Astrocyte (in vitro differentiated cells and primary cell): ENCODE measurements around the gene SCCPDH. TPM values are rescaled to one million over a fixed set of nuclear protein-coding genes. Genes with fewer than 3 reads are reported as not detected.

Experiments used
- DNase-seq: peaks from one replicate; pipeline ENCODE4 v3.0.0-alpha.2; 2010; ENCODE audit warnings: low read depth
- FAIRE-seq: peaks from 2 replicates; lab custom pipeline; 2011; peaks lifted over from hg19 to GRCh38; lab: Jason Lieb, UNC
- H2AFZ ChIP-seq: 2 replicates; pipeline ENCODE4 v1.6.0; 2012; ENCODE audit warnings: low read depth, low read length, inconsistent platforms
- H3K27ac ChIP-seq: 2 replicates; pipeline ENCODE4 v1.5.1; 2011; ENCODE audit warnings: low read depth, low read length, inconsistent platforms
- H3K27me3 ChIP-seq: 2 replicates; pipeline ENCODE4 v1.6.0; 2011; ENCODE audit warnings: low read length, inconsistent platforms; ENCODE audit not compliant: insufficient read depth
- H3K36me3 ChIP-seq: 2 replicates; pipeline ENCODE4 v1.5.1; 2011; ENCODE audit warnings: low read length, inconsistent platforms; ENCODE audit not compliant: insufficient read depth
- H3K4me1 ChIP-seq: 2 replicates; pipeline ENCODE4 v1.5.1; 2011; ENCODE audit warnings: low read length, inconsistent platforms; ENCODE audit not compliant: insufficient read depth
- H3K4me2 ChIP-seq: 2 replicates; pipeline ENCODE4 v1.6.0; 2012; ENCODE audit warnings: low read length, inconsistent platforms
- H3K4me3 ChIP-seq: 2 replicates; pipeline ENCODE4 v1.5.1; 2011; ENCODE audit warnings: low read depth, mild to moderate bottlenecking, low read length, inconsistent platforms; ENCODE audit not compliant: insufficient read depth
- H3K79me2 ChIP-seq: 2 replicates; pipeline ENCODE4 v1.6.0; 2012; ENCODE audit warnings: mild to moderate bottlenecking, low read length, inconsistent platforms; ENCODE audit not compliant: insufficient read depth
- H3K9ac ChIP-seq: 2 replicates; pipeline ENCODE4 v1.6.0; 2012; ENCODE audit warnings: mild to moderate bottlenecking, low read length, inconsistent platforms
- H3K9me3 ChIP-seq: 2 replicates; pipeline ENCODE4 v1.5.1; 2012; ENCODE audit warnings: low read depth, mild to moderate bottlenecking, low read length, inconsistent platforms; ENCODE audit not compliant: insufficient read depth
- H4K20me1 ChIP-seq: 2 replicates; pipeline ENCODE4 v1.6.0; 2012; ENCODE audit warnings: low read length, inconsistent platforms; ENCODE audit not compliant: insufficient read depth
- H3K27ac Mint-ChIP-seq: one replicate; pipeline ENCODE4 v1.8.0; 2021; ENCODE audit warnings: mild to moderate bottlenecking, mixed read lengths; ENCODE audit not compliant: unreplicated experiment
- H3K27me3 Mint-ChIP-seq: one replicate; pipeline ENCODE4 v1.8.0; 2021; ENCODE audit warnings: low read depth, mixed read lengths; ENCODE audit not compliant: unreplicated experiment
- H3K36me3 Mint-ChIP-seq: one replicate; pipeline ENCODE4 v1.8.0; 2021; ENCODE audit warnings: low read depth, mixed read lengths; ENCODE audit not compliant: unreplicated experiment
- H3K4me1 Mint-ChIP-seq: one replicate; pipeline ENCODE4 v1.8.0; 2021; ENCODE audit warnings: low read depth, mixed read lengths; ENCODE audit not compliant: unreplicated experiment
- H3K4me3 Mint-ChIP-seq: one replicate; pipeline ENCODE4 v1.8.0; 2021; ENCODE audit warnings: mild to moderate bottlenecking, moderate library complexity, mixed read lengths; ENCODE audit not compliant: unreplicated experiment
- H3K9me3 Mint-ChIP-seq: one replicate; pipeline ENCODE4 v1.8.0; 2021; ENCODE audit warnings: mild to moderate bottlenecking, mixed read lengths; ENCODE audit not compliant: unreplicated experiment
- EZH2 ChIP-seq: IDR thresholded peaks from 2 replicates; pipeline ENCODE4 v1.6.1; 2012; ENCODE audit warnings: mild to moderate bottlenecking, low read length, inconsistent platforms; ENCODE audit not compliant: insufficient read depth
- total RNA-seq: library from RNA; stranded (reverse); gene quantifications from 2 replicates; pipeline ENCODE4 v1.2.1, GENCODE V29; 2021
- TF ChIP-seq, protein P1 (sequence below): IDR thresholded peaks from 2 replicates; pipeline ENCODE4 v1.5.1; 2011; ENCODE audit warnings: low read depth, mild to moderate bottlenecking, inconsistent platforms, low read length, moderate library complexity; ENCODE audit not compliant: insufficient read depth

The SCCPDH gene
- total RNA-seq, 1 donor from 2014 or later: 25.0 TPM

DNA sequence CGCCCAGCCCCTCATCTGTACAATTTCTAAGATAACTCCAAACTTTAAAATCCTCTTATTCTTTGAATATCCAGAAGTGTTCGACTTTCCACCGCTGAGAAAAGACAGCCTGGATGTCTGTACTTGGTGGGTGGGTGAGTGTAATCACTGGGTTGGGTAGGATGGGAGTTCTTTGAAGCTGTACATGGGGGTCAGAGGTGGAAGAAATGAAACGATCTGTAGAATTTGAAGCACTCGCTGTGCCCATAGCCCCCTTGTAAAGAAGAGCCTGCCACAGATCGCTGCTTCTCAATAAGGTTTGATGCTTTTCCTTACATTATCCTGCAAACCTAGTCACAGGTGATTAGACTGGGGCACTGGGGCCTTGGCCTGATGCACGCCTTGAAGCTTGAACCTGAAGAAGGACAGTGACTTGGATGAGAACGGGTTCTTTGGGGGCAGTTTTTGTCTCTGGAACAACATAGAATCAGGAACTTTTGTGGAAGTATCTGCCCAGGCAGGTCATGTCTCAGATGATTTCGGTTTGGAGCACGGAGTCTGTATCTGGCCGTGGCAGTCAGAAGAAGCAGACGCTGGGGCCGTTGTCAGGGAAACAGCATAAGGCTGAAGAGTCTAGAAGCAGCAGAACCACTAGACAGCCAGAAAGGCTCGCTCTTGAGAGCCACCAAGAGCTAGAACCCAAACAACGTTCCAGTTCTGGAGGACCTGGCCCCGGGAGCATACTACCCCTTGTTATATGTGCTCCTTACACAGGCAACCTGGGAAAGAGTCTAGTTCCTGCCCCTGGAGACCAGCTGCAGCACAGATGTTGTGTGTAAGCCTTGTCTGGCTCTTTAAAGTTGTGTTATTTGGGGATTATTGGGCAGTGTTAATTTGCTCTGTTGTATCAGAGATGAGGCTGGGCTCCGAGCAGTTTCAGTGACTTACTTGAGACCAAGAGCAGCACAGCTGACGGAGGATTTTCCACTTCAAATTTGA, 45.1 kb upstream of the SCCPDH start:
- FAIRE-seq: no peak
- no peaks in the 10 kb centered on the region for H3K27me3 Mint-ChIP-seq

DNA sequence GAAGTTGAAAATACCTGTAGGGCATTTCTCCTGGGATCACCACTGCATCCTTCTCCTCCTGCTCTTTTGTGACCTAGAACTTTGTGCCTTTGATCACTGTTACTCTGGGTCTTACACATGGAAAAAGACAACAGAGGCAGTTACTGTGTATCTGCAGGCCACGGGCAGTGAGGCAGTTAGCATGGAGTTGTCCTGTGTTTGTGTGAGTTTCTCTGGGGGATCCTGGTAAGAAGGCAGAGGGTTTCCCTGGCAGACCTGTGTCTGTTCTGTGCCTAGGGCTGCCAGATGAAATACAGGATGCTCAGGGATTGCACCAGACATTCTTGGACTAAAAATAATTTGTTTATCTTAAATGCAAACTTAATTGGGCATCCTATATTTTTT, 44.4 kb upstream of the SCCPDH start:
- no peak for DNase-seq
- H3K4me2 ChIP-seq: no peak overlapping the region
- Mint-ChIP-seq H3K9me3 (no peaks in the 10 kb centered on the region), H3K27me3 (no peaks in the 10 kb centered on the region), H3K4me1 (peaks cover 4% of the 10 kb centered on the region), H3K4me3 (no peak overlapping the region), H3K36me3 (no peaks in the 10 kb centered on the region), H3K27ac (no peak overlapping the region)
- TF ChIP-seq, protein P1, sequence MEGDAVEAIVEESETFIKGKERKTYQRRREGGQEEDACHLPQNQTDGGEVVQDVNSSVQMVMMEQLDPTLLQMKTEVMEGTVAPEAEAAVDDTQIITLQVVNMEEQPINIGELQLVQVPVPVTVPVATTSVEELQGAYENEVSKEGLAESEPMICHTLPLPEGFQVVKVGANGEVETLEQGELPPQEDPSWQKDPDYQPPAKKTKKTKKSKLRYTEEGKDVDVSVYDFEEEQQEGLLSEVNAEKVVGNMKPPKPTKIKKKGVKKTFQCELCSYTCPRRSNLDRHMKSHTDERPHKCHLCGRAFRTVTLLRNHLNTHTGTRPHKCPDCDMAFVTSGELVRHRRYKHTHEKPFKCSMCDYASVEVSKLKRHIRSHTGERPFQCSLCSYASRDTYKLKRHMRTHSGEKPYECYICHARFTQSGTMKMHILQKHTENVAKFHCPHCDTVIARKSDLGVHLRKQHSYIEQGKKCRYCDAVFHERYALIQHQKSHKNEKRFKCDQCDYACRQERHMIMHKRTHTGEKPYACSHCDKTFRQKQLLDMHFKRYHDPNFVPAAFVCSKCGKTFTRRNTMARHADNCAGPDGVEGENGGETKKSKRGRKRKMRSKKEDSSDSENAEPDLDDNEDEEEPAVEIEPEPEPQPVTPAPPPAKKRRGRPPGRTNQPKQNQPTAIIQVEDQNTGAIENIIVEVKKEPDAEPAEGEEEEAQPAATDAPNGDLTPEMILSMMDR: no peak
- no peak for TF ChIP-seq EZH2
- no peaks in the 10 kb centered on the region for H3K79me2 ChIP-seq
- H4K20me1 ChIP-seq: no peaks in the 10 kb centered on the region
- H3K9me3 ChIP-seq: no peaks in the 10 kb centered on the region
- no peak overlapping the region for H2AFZ ChIP-seq
- no peak overlapping the region for H3K4me3 ChIP-seq
- no peak overlapping the region for H3K27ac ChIP-seq
- no peaks in the 10 kb centered on the region for H3K27me3 ChIP-seq
- H3K36me3 ChIP-seq: no peaks in the 10 kb centered on the region
- H3K4me1 ChIP-seq: peaks cover 5% of the 10 kb centered on the region
- no peak for FAIRE-seq
- H3K9ac ChIP-seq: no peak overlapping the region

More for the DNA sequence above, 45.1 kb upstream of the SCCPDH start:
- no peaks in the 10 kb centered on the region for H3K9me3 ChIP-seq
- no peak for TF ChIP-seq EZH2
- TF ChIP-seq, protein P1: no peak
- H3K27me3 ChIP-seq: no peaks in the 10 kb centered on the region
- H3K36me3 ChIP-seq: no peaks in the 10 kb centered on the region
- peaks cover 4% of the 10 kb centered on the region for H3K4me1 Mint-ChIP-seq
- H3K36me3 Mint-ChIP-seq: no peaks in the 10 kb centered on the region
- H4K20me1 ChIP-seq: no peaks in the 10 kb centered on the region
- H3K79me2 ChIP-seq: no peaks in the 10 kb centered on the region
- H2AFZ ChIP-seq: no peak overlapping the region
- H3K4me3 ChIP-seq: no peak overlapping the region
- H3K4me3 Mint-ChIP-seq: no peak overlapping the region
- no peak overlapping the region for H3K4me2 ChIP-seq
- peak overlapping the region; percentile 14 for H3K27ac Mint-ChIP-seq
- peaks cover 5% of the 10 kb centered on the region for H3K4me1 ChIP-seq
- no peak overlapping the region for H3K9ac ChIP-seq
- no peak overlapping the region for H3K27ac ChIP-seq
- no peak for DNase-seq
- H3K9me3 Mint-ChIP-seq: no peaks in the 10 kb centered on the region

DNA sequence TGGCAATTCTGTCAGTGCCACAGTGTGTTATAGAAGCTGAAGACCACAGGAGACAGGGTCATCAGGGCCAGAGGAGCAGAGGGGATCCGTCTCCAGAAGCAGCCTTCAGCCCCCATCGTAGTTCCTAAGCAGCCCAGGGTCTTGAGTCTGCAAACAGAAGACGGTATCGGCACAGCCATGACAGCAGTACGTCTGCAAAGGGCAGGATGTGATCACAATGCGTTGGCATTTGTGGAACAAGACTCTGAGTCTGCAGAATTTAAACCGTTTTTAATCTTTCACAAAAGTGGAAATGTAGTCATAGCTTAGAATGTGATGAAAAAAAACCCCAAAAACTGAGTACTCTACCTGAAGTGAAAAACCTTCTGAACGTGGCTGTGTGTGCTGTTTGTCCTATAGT, 44.0 kb upstream of the SCCPDH start:
- Mint-ChIP-seq H3K4me3 (no peak overlapping the region), H3K36me3 (no peaks in the 10 kb centered on the region), H3K27me3 (no peaks in the 10 kb centered on the region), H3K9me3 (no peaks in the 10 kb centered on the region), H3K4me1 (peaks cover 4% of the 10 kb centered on the region), H3K27ac (no peak overlapping the region)
- DNase-seq: no peak
- Histone ChIP-seq H3K4me2 (peak overlapping the region; percentile 42), H4K20me1 (no peaks in the 10 kb centered on the region), H3K9me3 (no peaks in the 10 kb centered on the region), H3K4me1 (peaks cover 5% of the 10 kb centered on the region), H3K9ac (no peak overlapping the region), H3K79me2 (no peaks in the 10 kb centered on the region), H3K36me3 (no peaks in the 10 kb centered on the region), H2AFZ (peak overlapping the region; percentile 18), H3K27me3 (no peaks in the 10 kb centered on the region), H3K27ac (no peak overlapping the region), H3K4me3 (no peak overlapping the region)
- TF ChIP-seq EZH2: no peak
- TF ChIP-seq, protein P1: no peak
- FAIRE-seq: no peak
